Measurements from ENCODE around the gene LURAP1L.

LURAP1L gene

DNA sequence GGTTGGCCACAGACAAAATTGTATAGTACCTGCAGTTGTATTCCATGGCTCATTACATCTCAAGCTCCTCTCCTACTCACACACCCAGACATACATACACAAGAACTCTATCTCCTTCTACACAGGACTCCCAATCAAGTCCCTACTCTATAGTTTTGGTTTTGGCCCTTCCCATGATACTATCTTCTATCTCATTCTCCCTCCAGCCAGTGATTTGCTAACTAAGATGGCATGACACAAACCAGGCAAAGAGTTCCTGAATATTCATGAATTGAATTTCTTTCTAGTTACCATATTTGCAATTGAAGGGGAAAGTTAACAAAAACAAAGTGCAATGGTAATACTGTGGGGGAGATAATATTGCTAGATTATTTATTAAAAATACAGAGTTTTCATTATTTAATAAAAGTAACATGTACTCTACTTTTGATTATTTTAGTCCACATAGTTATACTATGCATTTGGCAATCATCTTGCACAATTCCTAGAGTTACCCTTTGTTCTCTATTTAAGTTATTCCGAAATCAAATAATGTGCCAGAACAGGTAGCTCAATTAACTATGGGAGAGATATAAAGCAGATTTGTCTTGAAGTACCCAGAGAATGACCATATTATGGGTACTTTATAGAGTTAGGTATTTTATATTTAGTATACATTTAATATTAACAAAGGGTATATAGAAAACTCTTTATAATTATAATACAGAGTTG, 9.6 kb upstream of the LURAP1L start:
- no peaks in the 10 kb centered on the region for H3K4me1 Mint-ChIP-seq (ENCODE audit: low read depth)
- H3K36me3 Mint-ChIP-seq (ENCODE audit: low read depth), result no peaks in the 10 kb centered on the region
- H3K27me3 Mint-ChIP-seq (ENCODE audit: low read depth), result no peaks in the 10 kb centered on the region
- no peak overlapping the region for H3K4me3 Mint-ChIP-seq
- H3K27ac Mint-ChIP-seq, result no peak overlapping the region
- no peaks in the 10 kb centered on the region for H3K9me3 Mint-ChIP-seq

DNA sequence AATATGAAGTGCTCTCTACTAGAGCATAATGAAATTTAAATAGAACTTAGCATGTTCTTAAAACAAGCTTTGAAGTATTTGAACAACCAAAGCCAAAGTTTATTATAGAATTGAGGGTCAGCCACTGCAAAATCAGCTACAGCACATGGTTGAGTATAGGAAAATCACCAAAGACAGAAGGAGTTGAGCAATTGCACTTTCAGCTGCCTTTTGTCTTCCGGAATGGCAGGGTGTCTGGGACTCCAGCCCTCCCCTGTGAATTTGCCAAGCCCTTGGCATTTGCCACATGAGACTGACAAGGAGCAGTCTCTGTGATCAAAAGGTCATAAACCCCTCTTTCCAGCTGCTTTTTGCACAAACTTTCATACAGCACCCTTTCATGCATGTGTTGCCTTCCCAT, 8.5 kb upstream of the LURAP1L start:
- Mint-ChIP-seq H3K9me3 (no peaks in the 10 kb centered on the region), H3K4me3 (no peak overlapping the region), H3K27me3 (ENCODE audit: low read depth) (no peaks in the 10 kb centered on the region), H3K36me3 (ENCODE audit: low read depth) (no peaks in the 10 kb centered on the region), H3K4me1 (ENCODE audit: low read depth) (no peaks in the 10 kb centered on the region), H3K27ac (no peak overlapping the region)

DNA sequence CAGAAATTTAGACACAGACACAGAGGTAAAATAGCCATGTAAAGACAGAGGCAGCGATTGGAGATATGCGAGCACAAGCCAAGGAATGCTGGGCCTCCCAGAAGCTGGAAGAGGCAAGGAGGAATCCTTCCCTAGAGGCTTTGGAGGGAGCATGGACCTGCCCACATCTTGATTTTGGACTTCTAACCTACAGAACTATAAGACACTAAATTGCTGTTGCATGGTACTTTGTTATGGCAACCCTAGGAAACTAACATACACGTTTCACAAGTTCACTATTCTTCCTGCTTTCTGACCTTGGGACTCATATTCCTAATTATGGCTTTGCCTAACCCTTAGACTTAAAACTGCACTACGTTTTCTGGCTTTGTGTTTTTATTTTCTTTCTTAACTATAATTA, 4.6 kb upstream of the LURAP1L start:
- Mint-ChIP-seq H3K9me3 (no peaks in the 10 kb centered on the region), H3K27ac (no peak overlapping the region), H3K4me3 (no peak overlapping the region), H3K27me3 (ENCODE audit: low read depth) (peaks cover 5% of the 10 kb centered on the region), H3K4me1 (ENCODE audit: low read depth) (peaks cover 3% of the 10 kb centered on the region), H3K36me3 (ENCODE audit: low read depth) (no peaks in the 10 kb centered on the region)

DNA sequence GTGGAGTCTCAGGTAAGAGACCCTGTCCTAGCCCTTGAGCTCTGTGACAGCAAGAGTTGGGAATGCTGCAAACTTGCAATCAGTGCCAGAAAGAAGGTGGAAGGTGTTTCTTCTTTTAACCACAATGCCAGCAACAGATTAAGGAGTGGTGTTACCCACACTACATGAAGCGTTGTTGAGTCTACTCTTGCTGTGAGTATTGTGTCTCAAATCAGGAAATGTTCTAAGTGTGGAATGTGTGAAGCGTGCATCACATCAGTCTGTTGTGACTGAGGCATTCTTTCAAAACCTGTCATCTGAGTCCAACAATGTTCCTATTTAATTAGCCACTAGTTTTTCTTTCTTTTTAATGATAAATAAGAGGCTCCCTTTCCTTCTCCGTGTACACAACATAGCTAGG, 2.9 kb upstream of the LURAP1L start:
- Mint-ChIP-seq H3K4me1 (ENCODE audit: low read depth) (peaks cover 8% of the 10 kb centered on the region), H3K27ac (no peak overlapping the region), H3K27me3 (ENCODE audit: low read depth) (peaks cover 22% of the 10 kb centered on the region), H3K36me3 (ENCODE audit: low read depth) (no peaks in the 10 kb centered on the region), H3K4me3 (no peak overlapping the region), H3K9me3 (no peaks in the 10 kb centered on the region)

DNA sequence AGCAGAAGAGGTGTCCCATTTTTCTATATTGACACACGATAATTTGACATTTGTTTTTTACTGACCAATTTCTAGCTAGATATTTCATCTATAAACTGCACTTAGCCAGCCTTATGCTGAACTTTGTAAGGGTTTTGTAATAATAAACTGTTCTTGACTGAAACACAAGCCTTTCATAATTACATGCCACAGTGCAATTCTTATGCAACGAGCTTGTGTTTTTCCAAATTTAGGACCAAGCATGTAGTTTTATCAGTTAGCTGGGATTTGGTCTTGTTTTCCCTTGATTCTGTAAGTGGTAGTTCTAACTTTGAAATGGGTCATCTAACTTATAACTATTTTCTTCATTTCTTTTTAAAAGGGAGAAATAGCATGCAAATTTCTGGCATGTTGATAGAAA, 1.3 kb upstream of the LURAP1L start:
- H3K4me3 Mint-ChIP-seq, result no peak overlapping the region
- H3K36me3 Mint-ChIP-seq (ENCODE audit: low read depth), result no peaks in the 10 kb centered on the region
- peaks cover 24% of the 10 kb centered on the region for H3K27me3 Mint-ChIP-seq (ENCODE audit: low read depth)
- H3K27ac Mint-ChIP-seq, result no peak overlapping the region
- no peaks in the 10 kb centered on the region for H3K9me3 Mint-ChIP-seq
- peaks cover 8% of the 10 kb centered on the region for H3K4me1 Mint-ChIP-seq (ENCODE audit: low read depth)

DNA sequence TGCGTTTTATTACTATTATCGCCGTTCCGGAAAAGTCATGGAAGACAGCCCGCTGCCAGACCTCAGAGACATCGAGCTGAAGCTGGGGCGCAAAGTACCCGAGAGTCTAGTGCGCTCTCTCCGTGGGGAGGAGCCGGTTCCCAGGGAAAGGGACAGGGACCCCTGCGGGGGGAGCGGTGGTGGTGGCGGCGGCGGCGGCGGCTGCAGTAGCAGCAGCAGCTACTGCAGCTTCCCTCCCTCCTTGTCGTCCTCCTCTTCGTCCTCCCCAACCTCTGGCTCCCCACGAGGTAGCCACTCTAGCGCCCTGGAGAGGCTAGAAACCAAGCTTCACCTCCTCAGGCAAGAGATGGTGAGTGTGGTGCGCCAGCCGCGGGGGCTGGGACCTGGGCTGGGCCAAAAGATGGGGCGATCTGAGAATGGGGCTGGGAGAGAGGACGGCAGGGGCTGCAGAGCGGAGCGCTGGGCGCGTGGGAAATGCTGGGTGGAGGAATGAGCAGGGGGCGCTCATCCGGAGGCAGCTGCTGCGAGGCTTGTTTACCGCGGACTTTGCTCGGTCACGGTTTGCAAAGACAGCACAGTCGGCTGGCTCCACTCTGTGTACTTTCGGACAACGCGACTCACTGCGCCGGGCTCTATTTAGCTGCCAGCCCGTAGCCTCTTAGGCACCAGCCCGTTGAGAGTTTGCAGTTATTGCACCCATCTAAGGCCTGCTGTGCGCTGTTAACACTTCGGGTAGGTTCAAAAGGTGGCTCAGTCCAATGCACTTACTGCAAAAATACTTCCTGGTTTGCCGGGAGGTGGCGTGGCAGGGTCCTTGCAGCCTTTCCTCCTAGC, 1.1 kb downstream of the LURAP1L start:
- Mint-ChIP-seq H3K4me3 (peak overlapping the region; percentile 63), H3K27ac (no peak overlapping the region), H3K4me1 (ENCODE audit: low read depth) (peaks cover 8% of the 10 kb centered on the region), H3K36me3 (ENCODE audit: low read depth) (no peaks in the 10 kb centered on the region), H3K27me3 (ENCODE audit: low read depth) (peaks cover 24% of the 10 kb centered on the region), H3K9me3 (no peaks in the 10 kb centered on the region)

DNA sequence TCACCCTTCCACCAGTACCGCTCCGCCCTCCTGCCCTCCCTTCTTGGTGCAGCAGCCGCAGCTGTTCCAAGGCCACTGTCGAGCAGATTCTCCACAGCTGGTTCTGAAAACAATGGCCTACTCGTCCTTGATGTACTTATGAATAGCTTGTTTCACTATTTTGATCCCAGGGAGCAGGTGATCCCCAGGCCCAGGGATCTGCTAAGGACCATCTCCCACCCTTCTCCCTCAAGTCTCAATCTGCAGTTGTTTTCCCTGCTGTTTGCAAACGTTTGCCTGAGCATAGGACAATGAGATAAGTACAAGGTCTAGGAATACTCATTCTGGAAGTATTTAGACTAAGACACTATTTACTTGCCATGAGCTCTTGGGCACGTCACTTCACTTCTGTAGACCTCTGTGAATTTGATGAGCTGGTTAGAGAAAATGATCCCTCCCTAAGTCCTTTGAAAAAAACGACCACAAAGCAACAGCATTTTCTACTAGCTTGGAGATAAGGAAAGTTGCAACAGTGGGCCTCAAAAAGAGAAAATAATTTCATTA, 1.8 kb downstream of the LURAP1L start:
- Mint-ChIP-seq H3K36me3 (ENCODE audit: low read depth) (no peaks in the 10 kb centered on the region), H3K27me3 (ENCODE audit: low read depth) (peaks cover 24% of the 10 kb centered on the region), H3K4me3 (peak overlapping the region; percentile 63), H3K27ac (no peak overlapping the region), H3K4me1 (ENCODE audit: low read depth) (peaks cover 8% of the 10 kb centered on the region), H3K9me3 (no peaks in the 10 kb centered on the region)

DNA sequence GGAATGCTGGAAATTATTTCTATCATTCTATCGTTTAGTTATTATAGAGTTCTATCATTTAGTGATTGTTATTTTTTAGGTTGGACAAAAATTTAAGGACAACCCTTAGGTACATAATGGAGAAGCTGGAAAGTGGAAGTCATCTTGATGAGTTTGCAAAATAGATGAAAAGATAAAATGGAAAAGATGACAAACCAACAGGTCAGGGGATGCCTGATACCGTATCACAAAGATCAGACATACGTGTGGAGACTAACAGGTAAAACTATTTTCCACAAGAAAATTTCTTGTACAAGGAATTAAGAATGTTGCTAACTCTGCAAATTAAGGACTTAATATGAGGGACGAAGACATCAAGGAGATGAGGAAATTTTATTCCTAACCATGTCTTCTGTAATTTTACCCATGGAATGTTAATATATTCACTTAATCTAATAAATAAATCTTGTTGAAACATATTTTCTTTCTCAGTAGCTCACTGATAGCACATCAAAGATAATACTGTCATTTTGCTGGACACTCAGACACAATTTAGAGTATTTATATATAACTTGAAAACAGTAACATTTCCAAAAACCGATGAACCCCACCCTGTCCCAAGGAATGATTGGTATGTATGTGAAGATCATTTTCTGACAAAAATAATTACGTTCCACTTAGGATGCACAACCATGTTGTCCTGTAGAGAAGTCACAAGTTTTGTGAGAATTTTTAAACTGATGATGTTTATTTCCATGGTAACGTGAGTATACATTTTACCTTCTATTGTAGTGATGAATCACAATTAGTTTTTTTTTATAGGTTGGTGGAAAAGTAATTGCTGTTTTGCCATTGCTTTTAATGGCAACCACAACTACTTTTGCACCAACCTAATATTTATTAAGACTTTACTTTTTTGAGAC, 2.6 kb downstream of the LURAP1L start:
- H3K27me3 Mint-ChIP-seq (ENCODE audit: low read depth), result peaks cover 24% of the 10 kb centered on the region
- no peak overlapping the region for H3K27ac Mint-ChIP-seq
- H3K4me1 Mint-ChIP-seq (ENCODE audit: low read depth), result peaks cover 8% of the 10 kb centered on the region
- H3K9me3 Mint-ChIP-seq, result no peaks in the 10 kb centered on the region
- H3K36me3 Mint-ChIP-seq (ENCODE audit: low read depth), result no peaks in the 10 kb centered on the region
- H3K4me3 Mint-ChIP-seq, result no peak overlapping the region

DNA sequence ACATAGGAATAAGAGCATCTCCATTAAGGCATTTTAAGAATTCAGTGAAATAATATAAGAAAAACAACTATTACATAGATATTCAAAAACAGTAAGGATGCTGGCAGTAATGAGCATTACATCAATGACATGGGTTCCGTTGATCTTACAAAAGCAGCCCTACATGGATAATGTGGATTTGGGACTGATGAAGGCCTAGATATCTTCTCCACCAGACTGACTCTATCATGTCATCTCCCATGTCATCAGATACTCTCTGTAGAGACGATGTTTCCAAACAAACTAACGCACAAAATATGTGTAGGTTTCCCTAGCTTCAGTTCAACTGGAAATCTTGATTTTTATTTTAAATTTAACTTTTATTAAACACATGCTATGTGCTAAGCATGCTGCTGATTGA, 3.6 kb downstream of the LURAP1L start:
- H3K9me3 Mint-ChIP-seq, result no peaks in the 10 kb centered on the region
- no peak overlapping the region for H3K4me3 Mint-ChIP-seq
- peaks cover 24% of the 10 kb centered on the region for H3K27me3 Mint-ChIP-seq (ENCODE audit: low read depth)
- H3K27ac Mint-ChIP-seq, result no peak overlapping the region
- no peaks in the 10 kb centered on the region for H3K36me3 Mint-ChIP-seq (ENCODE audit: low read depth)
- H3K4me1 Mint-ChIP-seq (ENCODE audit: low read depth), result peaks cover 8% of the 10 kb centered on the region

DNA sequence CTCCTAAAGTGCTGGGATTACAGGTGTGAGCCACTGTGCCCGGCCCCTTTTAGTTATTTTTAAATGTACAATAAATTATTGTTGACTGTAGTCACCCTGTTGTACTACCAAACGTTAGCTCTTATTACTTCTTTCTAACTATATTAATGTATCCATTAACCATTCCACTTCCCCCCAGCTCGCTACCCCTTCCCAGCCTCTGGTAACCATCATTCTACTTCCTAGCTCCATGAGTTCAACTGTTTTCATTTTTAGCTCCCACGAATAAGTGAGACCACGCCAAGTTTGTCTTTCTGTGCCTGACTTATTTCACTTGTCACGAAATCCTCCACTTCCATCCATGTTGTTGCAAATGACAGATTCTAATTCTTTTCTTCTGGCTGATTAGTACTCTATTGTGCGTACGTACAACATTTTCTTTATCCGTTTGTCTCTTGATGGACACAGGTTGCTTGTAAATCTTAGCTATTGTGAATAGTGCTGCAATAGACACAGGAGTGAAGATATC, 6.5 kb downstream of the LURAP1L start:
- Mint-ChIP-seq H3K4me1 (ENCODE audit: low read depth) (peaks cover 2% of the 10 kb centered on the region), H3K27ac (no peak overlapping the region), H3K9me3 (no peaks in the 10 kb centered on the region), H3K27me3 (ENCODE audit: low read depth) (peaks cover 9% of the 10 kb centered on the region), H3K36me3 (ENCODE audit: low read depth) (no peaks in the 10 kb centered on the region), H3K4me3 (no peak overlapping the region)

DNA sequence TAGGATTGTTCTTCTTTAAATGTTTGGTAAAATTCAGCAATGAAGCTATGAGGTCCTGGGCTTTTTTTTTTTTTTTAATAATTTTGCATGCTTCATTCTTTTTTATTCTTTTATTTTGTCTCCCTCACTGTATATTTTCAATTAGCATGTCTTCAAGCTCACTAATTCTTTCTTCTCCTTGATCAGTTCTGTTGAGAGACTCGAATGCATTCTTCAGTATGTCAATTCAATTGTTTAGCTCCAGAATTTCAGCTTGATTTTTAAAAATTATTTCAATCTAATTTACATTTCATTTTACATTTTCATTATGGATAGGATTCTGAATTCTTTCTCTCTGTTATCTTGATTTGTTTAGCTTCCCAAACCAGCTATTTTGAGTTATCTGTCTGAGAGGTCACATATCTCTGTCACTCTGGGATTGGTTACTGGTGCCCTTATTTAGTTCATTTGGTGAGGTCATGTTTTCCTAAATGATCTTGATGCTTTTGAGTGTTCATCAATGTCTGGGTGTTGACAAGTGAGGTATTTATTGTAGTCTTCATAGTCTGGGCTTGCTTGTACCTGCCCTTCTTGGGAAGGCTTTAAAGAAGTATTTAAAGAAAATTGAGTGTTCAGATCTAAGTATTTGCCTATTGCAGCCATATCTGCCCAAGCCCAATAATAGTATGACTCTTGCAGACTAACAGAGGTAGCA, 9.1 kb downstream of the LURAP1L start:
- H3K27me3 Mint-ChIP-seq (ENCODE audit: low read depth), result no peaks in the 10 kb centered on the region
- no peak overlapping the region for H3K27ac Mint-ChIP-seq
- H3K9me3 Mint-ChIP-seq, result no peaks in the 10 kb centered on the region
- H3K4me1 Mint-ChIP-seq (ENCODE audit: low read depth), result no peaks in the 10 kb centered on the region
- H3K4me3 Mint-ChIP-seq, result no peak overlapping the region
- no peaks in the 10 kb centered on the region for H3K36me3 Mint-ChIP-seq (ENCODE audit: low read depth)

DNA sequence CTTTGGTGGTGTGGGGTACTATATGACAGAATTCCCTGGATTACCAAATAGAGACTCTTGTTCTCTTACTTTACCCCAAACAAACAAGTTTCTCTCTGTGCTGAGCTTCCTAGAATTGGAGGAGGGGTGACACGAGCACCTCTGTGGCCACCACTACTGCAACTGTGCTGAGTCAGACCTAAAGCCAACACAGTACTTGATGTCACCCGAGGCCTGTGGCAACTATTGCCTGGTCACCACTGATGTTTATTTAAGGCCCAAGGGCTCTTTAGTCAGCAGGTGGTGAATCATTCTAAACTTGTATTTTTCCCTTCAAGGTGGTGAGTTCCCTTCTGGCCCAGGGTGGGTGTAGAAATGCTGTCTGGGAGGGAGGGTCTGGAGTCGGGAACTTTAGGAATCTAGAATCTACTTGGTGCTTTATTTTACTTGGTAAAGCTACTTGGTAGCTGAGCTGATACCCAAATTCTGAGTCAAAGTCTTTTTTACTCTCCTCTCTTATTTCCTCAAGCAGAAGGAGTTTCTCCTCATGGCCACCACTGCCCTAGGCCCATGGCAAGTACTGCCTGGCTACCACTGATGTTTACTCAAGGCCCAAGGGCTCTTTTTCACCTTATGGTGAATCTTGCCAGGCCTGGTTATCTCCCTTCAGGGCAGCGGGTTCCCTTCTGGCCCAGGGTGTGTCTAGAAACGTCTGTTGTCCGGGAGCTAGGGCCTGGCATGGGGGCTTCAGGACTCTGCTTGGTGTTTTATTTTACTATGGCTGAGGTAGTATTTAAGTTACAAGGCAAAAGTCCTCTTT, 9.8 kb downstream of the LURAP1L start:
- Mint-ChIP-seq H3K36me3 (ENCODE audit: low read depth) (no peaks in the 10 kb centered on the region), H3K27me3 (ENCODE audit: low read depth) (no peaks in the 10 kb centered on the region)

DNA sequence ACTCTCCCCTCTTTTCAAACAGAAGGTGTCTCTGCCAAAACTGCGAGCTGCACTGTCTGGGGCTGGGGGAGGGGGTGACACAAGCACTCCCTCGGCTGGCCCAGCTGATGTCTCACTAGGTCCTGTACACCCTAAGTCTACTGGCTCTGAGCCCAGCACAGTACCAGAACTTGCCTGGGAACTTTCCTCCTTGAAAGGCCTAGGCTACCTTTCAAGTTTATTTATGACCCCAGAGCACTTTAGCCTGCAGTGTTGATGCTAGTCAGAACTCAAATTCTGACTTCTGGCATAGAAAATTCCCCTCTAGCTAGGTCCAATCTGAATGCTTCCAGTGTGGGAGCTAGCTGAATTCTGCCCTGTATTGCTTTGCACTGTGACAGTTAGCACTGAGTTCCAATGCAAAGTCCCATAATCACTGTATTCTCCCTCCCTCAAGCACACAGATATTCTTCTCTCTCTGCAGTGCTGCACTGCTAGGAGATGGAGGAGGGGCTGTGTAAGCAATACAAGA, 10.5 kb downstream of the LURAP1L start:
- Mint-ChIP-seq H3K4me1 (ENCODE audit: low read depth) (no peaks in the 10 kb centered on the region), H3K36me3 (ENCODE audit: low read depth) (no peaks in the 10 kb centered on the region), H3K4me3 (no peak overlapping the region), H3K27ac (no peak overlapping the region), H3K9me3 (no peaks in the 10 kb centered on the region), H3K27me3 (ENCODE audit: low read depth) (no peaks in the 10 kb centered on the region)

More for the DNA sequence above, 9.8 kb downstream of the LURAP1L start:
- H3K4me1 Mint-ChIP-seq (ENCODE audit: low read depth), result no peaks in the 10 kb centered on the region
- no peak overlapping the region for H3K27ac Mint-ChIP-seq
- no peaks in the 10 kb centered on the region for H3K9me3 Mint-ChIP-seq
- H3K4me3 Mint-ChIP-seq, result no peak overlapping the region
